ENCODE data around the gene VEGFD. TPM values are rescaled to one million over a fixed set of nuclear protein-coding genes. Genes with fewer than 3 reads are reported as not detected.

VEGFD gene
- not detected for total RNA-seq

GRCh38 chrX:15384304-15384703 is at the start of gene VEGFD:
TSS of gene VEGFD (minus strand) at chrX:15384413. CDS start at chrX:15383946, 467 bp downstream.
- DNase-seq = no peak

- DNase-seq = no peak
These were observed 46.4 kb upstream of the VEGFD start for GRCh38 chrX:15430584-15430983.

- no peak for DNase-seq
These were observed 45.9 kb upstream of the VEGFD start for GRCh38 chrX:15430076-15430475.

GRCh38 chrX:15425024-15425423 is 40.8 kb upstream of the VEGFD start:
- DNase-seq = no peak

- no peak for DNase-seq
These were observed 34.5 kb upstream of the VEGFD start for GRCh38 chrX:15418707-15419181.

- no peak for DNase-seq
These were observed 34.0 kb upstream of the VEGFD start for GRCh38 chrX:15418041-15418706.

- no peak for DNase-seq
These were observed 32.1 kb upstream of the VEGFD start for GRCh38 chrX:15416133-15416993.

GRCh38 chrX:15413101-15413500 is 28.9 kb upstream of the VEGFD start:
- no peak for DNase-seq

GRCh38 chrX:15410947-15411346 is 26.7 kb upstream of the VEGFD start:
- DNase-seq = no peak

- DNase-seq = no peak
These were observed 26.2 kb upstream of the VEGFD start for GRCh38 chrX:15410430-15410829.

- DNase-seq = no peak
These were observed 21.6 kb upstream of the VEGFD start for GRCh38 chrX:15405846-15406245.

- no peak for DNase-seq
These were observed 20.3 kb upstream of the VEGFD start for GRCh38 chrX:15404401-15405096.

- no peak for DNase-seq
These were observed 17.2 kb upstream of the VEGFD start for GRCh38 chrX:15401378-15401777.

- DNase-seq = no peak
These were observed 15.8 kb upstream of the VEGFD start for GRCh38 chrX:15399962-15400391.

- DNase-seq = no peak
These were observed 14.7 kb upstream of the VEGFD start for GRCh38 chrX:15398874-15399273.

GRCh38 chrX:15395789-15396188 is 11.6 kb upstream of the VEGFD start:
- no peak for DNase-seq

GRCh38 chrX:15391850-15392249 is 7.6 kb upstream of the VEGFD start:
- no peak for DNase-seq

- DNase-seq = no peak
These were observed 1.4 kb downstream of the VEGFD start for GRCh38 chrX:15382813-15383212.

- DNase-seq = no peak
These were observed 7.3 kb downstream of the VEGFD start for GRCh38 chrX:15376956-15377355.

- DNase-seq = no peak
These were observed 10.2 kb downstream of the VEGFD start for GRCh38 chrX:15373976-15374375.

GRCh38 chrX:15366506-15367352 is 17.5 kb downstream of the VEGFD start:
- DNase-seq = no peak

GRCh38 chrX:15359701-15360100 is 24.5 kb downstream of the VEGFD start:
- DNase-seq = no peak
